HL-60/S4 (cell line): ENCODE data around the gene TRIM14.

Experiments
- in situ Hi-C: fragments of 300-500 bp; cut with MboI; formaldehyde crosslinking; loops from 2 replicates; pipeline ENCODE4 v1.14.3; 2022; ENCODE audit warnings: low sequenced_read_pairs

The TRIM14 gene

GRCh38 chr9:98056269-98057137 is 62.5 kb downstream of the TRIM14 start, which contains the start of gene NANS:
TSS of gene NANS (plus strand) at chr9:98056732. CDS start at chr9:98056809, 77 bp downstream.
- in situ Hi-C loops: no loop called here

GRCh38 chr9:98054376-98054951 is 64.6 kb downstream of the TRIM14 start:
- in situ Hi-C loops: no loop called here

GRCh38 chr9:98050351-98050750 is 68.7 kb downstream of the TRIM14 start:
- in situ Hi-C loops: no loop called here

- in situ Hi-C loops: no loop called here
Measured at GRCh38 chr9:98049288-98050072, 69.5 kb downstream of the TRIM14 start.

GRCh38 chr9:98047002-98047401 is 72.0 kb downstream of the TRIM14 start:
- in situ Hi-C loops: no loop called here

GRCh38 chr9:98046180-98046543 is 72.9 kb downstream of the TRIM14 start:
- in situ Hi-C loops: no loop called here

- in situ Hi-C loops: no loop called here
Measured at GRCh38 chr9:98045234-98046179, 73.5 kb downstream of the TRIM14 start.

GRCh38 chr9:98043915-98044314 is 75.1 kb downstream of the TRIM14 start:
- in situ Hi-C loops: no loop called here

GRCh38 chr9:98040212-98040611 is 78.8 kb downstream of the TRIM14 start:
- in situ Hi-C loops: no loop called here

- in situ Hi-C loops: no loop called here
Measured at GRCh38 chr9:98039607-98040017, 79.4 kb downstream of the TRIM14 start.

GRCh38 chr9:98038958-98039357 is 80.1 kb downstream of the TRIM14 start:
- in situ Hi-C loops: no loop called here

GRCh38 chr9:98037357-98037756 is 81.7 kb downstream of the TRIM14 start:
- in situ Hi-C loops: no loop called here

- in situ Hi-C loops: no loop called here
Measured at GRCh38 chr9:98034593-98035546, 84.2 kb downstream of the TRIM14 start.

- in situ Hi-C loops: no loop called here
Measured at GRCh38 chr9:98031935-98032334, 87.1 kb downstream of the TRIM14 start.

GRCh38 chr9:98031169-98031568 is 87.9 kb downstream of the TRIM14 start:
- in situ Hi-C loops: no loop called here

- in situ Hi-C loops: no loop called here
Measured at GRCh38 chr9:98024702-98025101, 94.3 kb downstream of the TRIM14 start.

- in situ Hi-C loops: no loop called here
Measured at GRCh38 chr9:98022447-98022846, 96.6 kb downstream of the TRIM14 start.

GRCh38 chr9:98021306-98022040 is 97.5 kb downstream of the TRIM14 start:
- in situ Hi-C loops: no loop called here
